GM21576 (cell line): ENCODE data around the gene ZFPM1.

Source experiments
- ATAC-seq: cut with Tn5 transposase; IDR thresholded peaks from one replicate; pipeline ENCODE4 v1.9.1; 2021; ENCODE audit warnings: mild to moderate bottlenecking, moderate library complexity; ENCODE audit not compliant: unreplicated experiment

ZFPM1 gene

DNA sequence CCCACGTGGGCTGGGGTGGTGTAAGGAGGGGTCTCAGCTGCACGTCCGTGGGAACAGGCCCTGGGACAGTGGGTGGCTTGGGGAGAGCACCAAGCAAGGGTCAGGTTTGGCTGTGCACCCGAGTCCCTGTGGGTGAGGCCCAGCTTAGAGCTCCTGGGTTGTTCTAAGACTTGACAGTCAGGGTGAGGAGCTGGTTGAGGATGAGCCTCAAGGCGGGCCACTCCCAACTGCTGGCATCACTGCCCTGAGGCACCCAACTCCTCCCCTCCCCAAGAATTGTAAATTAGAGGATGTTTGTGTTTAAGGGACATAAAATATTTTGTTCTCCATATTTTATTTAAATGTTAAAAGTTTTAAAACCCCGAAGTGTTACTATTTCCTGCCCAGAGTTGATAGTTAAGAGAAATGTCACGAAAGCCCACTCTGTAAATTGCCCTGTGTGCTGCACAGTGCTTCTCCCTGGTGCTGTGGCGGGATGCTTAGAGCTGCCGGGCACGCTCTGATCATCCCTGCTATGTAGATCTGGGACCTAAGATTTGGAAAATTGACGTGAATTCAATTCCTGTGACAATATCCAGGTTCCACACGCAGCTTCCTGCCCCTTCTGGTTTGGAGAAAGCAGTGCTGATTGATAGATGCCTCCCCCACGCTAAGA, 133.0 kb downstream of the ZFPM1 start:
- no peak for ATAC-seq
